HEK293T (cell line): ENCODE data around the gene SYCP1.
"Not testable (repeated sequence)": the region's sequence is repeated elsewhere in the genome, so short reads cannot be mapped to it uniquely, and the experiment has no call there.

Experiments
- CTBP1 ChIP-seq: fragments of 450-650 bp; IDR thresholded peaks from 2 replicates; pipeline ENCODE4 v1.6.1; 2016; ENCODE audit warnings: borderline replicate concordance
- NFRKB ChIP-seq: fragments of 450-650 bp; IDR thresholded peaks from 2 replicates; pipeline ENCODE4 v1.6.1; 2016; ENCODE audit warnings: mild to moderate bottlenecking, moderate library complexity
- SP1 ChIP-seq: fragments of 450-650 bp; IDR thresholded peaks from 2 replicates; pipeline ENCODE4 v1.6.1; 2017

DNA sequence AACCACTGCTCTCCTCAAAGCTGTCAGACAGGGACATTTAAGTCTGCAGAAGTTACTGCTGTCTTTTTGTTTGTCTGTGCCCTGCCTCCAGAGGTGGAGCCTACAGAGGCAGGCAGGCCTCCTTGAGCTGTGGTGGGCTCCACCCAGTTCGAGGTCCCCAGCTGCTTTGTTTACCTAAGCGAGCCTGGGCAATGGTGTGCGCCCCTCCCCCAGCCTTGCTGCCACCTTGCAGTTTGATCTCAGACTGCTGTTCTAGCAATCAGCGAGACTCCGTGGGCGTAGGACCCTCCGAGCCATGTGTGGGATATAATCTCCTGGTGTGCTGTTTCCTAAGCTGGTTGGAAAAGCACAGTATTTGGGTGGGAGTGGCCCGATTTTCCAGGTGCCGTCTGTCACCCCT is 164.9 kb downstream of the SYCP1 start:
- TF ChIP-seq SP1, NFRKB, CTBP1: not testable (repeated sequence)
